ENCODE data around the gene TBC1D19. TPM values are rescaled to one million over a fixed set of nuclear protein-coding genes. Genes with fewer than 3 reads are reported as not detected.

The TBC1D19 gene
- total RNA-seq, 1 experiment from 2014 or later: 19.1 TPM

GRCh38 chr4:26700110-26700509 lies 116.2 kb downstream of the TBC1D19 start:
- Histone ChIP-seq H3K4me3 (ENCODE audit: low read depth, low read length) (no peak overlapping the region), H3K9me3 (no peaks in the 10 kb centered on the region), H3K27me3 (replicated peaks; ENCODE audit: control insufficient read depth, insufficient read depth, low read length) (no peaks in the 10 kb centered on the region), H3K4me1 (peaks cover 7% of the 10 kb centered on the region; the same call in 1 of the 2 replicates), H3K36me3 (ENCODE audit: control insufficient read depth, insufficient read depth, low read length) (no peaks in the 10 kb centered on the region)
- intact Hi-C loops (cut with micrococcal nuclease; ENCODE audit: unreplicated experiment): no loop called here
- TF ChIP-seq, protein P1, sequence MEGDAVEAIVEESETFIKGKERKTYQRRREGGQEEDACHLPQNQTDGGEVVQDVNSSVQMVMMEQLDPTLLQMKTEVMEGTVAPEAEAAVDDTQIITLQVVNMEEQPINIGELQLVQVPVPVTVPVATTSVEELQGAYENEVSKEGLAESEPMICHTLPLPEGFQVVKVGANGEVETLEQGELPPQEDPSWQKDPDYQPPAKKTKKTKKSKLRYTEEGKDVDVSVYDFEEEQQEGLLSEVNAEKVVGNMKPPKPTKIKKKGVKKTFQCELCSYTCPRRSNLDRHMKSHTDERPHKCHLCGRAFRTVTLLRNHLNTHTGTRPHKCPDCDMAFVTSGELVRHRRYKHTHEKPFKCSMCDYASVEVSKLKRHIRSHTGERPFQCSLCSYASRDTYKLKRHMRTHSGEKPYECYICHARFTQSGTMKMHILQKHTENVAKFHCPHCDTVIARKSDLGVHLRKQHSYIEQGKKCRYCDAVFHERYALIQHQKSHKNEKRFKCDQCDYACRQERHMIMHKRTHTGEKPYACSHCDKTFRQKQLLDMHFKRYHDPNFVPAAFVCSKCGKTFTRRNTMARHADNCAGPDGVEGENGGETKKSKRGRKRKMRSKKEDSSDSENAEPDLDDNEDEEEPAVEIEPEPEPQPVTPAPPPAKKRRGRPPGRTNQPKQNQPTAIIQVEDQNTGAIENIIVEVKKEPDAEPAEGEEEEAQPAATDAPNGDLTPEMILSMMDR (IDR thresholded peaks at IDR 0.05; ENCODE audit: insufficient read depth in 1 of 2, low read depth in 1 of 2, low read length in 1 of 2, severe bottlenecking in 1 of 2, unreplicated experiment in 1 of 2): no peak
- no peak overlapping the region for H3K27ac Mint-ChIP-seq (ENCODE audit: unreplicated experiment)
- peaks cover 11% of the 10 kb centered on the region for H3K4me1 Mint-ChIP-seq (ENCODE audit: low read depth, unreplicated experiment)
- BruUV-seq (replicated peaks): no TSS peak
- H3K36me3 Mint-ChIP-seq (ENCODE audit: insufficient read depth, unreplicated experiment): peaks cover 4% of the 10 kb centered on the region
- ChIA-PET CTCF (no interaction called here), POLR2A (no interaction called here)
- H3K4me3 Mint-ChIP-seq (ENCODE audit: unreplicated experiment): no peak overlapping the region
- DNase-seq: no peak
- H3K27me3 Mint-ChIP-seq (ENCODE audit: insufficient read depth, unreplicated experiment): no peaks in the 10 kb centered on the region
- H3K9me3 Mint-ChIP-seq (ENCODE audit: unreplicated experiment): peaks cover 13% of the 10 kb centered on the region

- no peaks in the 10 kb centered on the region for H3K27me3 ChIP-seq (replicated peaks; ENCODE audit: control insufficient read depth, insufficient read depth, low read length)
- peaks cover 7% of the 10 kb centered on the region; the same call in 1 of the 2 replicates for H3K4me1 ChIP-seq
- Mint-ChIP-seq H3K4me1 (ENCODE audit: low read depth, unreplicated experiment) (peaks cover 11% of the 10 kb centered on the region), H3K4me3 (ENCODE audit: unreplicated experiment) (no peak overlapping the region), H3K9me3 (ENCODE audit: unreplicated experiment) (peaks cover 12% of the 10 kb centered on the region), H3K27me3 (ENCODE audit: insufficient read depth, unreplicated experiment) (no peaks in the 10 kb centered on the region), H3K27ac (ENCODE audit: unreplicated experiment) (no peak overlapping the region), H3K36me3 (ENCODE audit: insufficient read depth, unreplicated experiment) (no peaks in the 10 kb centered on the region)
- POLR2A ChIA-PET: no interaction called here
- CTCF ChIA-PET: no interaction called here
- no peaks in the 10 kb centered on the region for H3K36me3 ChIP-seq (ENCODE audit: control insufficient read depth, insufficient read depth, low read length)
- no TSS peak for BruUV-seq (replicated peaks)
- H3K4me3 ChIP-seq (ENCODE audit: low read depth, low read length): no peak overlapping the region
- intact Hi-C loops (cut with micrococcal nuclease; ENCODE audit: unreplicated experiment): no loop called here
- DNase-seq: no peak
- H3K9me3 ChIP-seq: no peaks in the 10 kb centered on the region
- TF ChIP-seq, protein P1 (IDR thresholded peaks at IDR 0.05; ENCODE audit: insufficient read depth in 1 of 2, low read depth in 1 of 2, low read length in 1 of 2, severe bottlenecking in 1 of 2, unreplicated experiment in 1 of 2): no peak
These were observed 117.2 kb downstream of the TBC1D19 start for GRCh38 chr4:26701095-26701494.

DNA sequence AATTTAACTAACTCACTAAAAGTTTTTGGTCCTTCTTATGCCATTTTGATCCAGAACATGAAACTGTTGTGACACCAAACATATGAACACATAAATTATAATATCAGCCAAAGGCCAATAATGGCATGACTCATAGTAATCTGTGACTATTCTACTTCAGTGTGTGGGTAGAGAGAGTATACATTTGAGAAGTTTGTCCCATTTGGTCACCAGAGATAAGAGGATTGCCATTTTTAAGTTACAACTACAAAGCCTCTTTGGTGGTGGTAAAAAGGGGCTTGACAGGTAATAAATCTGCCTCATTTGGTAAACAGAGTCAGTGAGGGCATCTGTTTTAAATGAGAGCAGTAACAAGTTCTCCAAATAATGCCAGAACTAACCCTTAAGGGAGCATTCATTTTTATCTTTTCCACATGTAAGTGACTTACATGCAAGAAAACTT lies 117.9 kb downstream of the TBC1D19 start:
- H3K27ac Mint-ChIP-seq (ENCODE audit: unreplicated experiment): no peak overlapping the region
- no peak overlapping the region for H3K4me3 Mint-ChIP-seq (ENCODE audit: unreplicated experiment)
- H3K9me3 ChIP-seq: no peaks in the 10 kb centered on the region
- ChIA-PET CTCF (no interaction called here), POLR2A (no interaction called here)
- H3K9me3 Mint-ChIP-seq (ENCODE audit: unreplicated experiment): peaks cover 5% of the 10 kb centered on the region
- no peak for DNase-seq
- H3K36me3 Mint-ChIP-seq (ENCODE audit: insufficient read depth, unreplicated experiment): no peaks in the 10 kb centered on the region
- no peaks in the 10 kb centered on the region for H3K36me3 ChIP-seq (ENCODE audit: control insufficient read depth, insufficient read depth, low read length)
- BruUV-seq (replicated peaks): no TSS peak
- TF ChIP-seq, protein P1 (IDR thresholded peaks at IDR 0.05; ENCODE audit: insufficient read depth in 1 of 2, low read depth in 1 of 2, low read length in 1 of 2, severe bottlenecking in 1 of 2, unreplicated experiment in 1 of 2): no peak
- peaks cover 11% of the 10 kb centered on the region for H3K4me1 Mint-ChIP-seq (ENCODE audit: low read depth, unreplicated experiment)
- H3K4me1 ChIP-seq: peaks cover 7% of the 10 kb centered on the region; the same call in 1 of the 2 replicates
- no peak overlapping the region for H3K4me3 ChIP-seq (ENCODE audit: low read depth, low read length)
- intact Hi-C loops (cut with micrococcal nuclease; ENCODE audit: unreplicated experiment): no loop called here
- H3K27me3 ChIP-seq (replicated peaks; ENCODE audit: control insufficient read depth, insufficient read depth, low read length): no peaks in the 10 kb centered on the region
- no peaks in the 10 kb centered on the region for H3K27me3 Mint-ChIP-seq (ENCODE audit: insufficient read depth, unreplicated experiment)

Data from Caco-2 (cell line).